Mesendoderm (in vitro differentiated cells): ENCODE results near the gene NEMP2.

Experiments used
- DNase-seq: peaks from one replicate; pipeline ENCODE4 v3.0.0; 2013
- H2AK5ac ChIP-seq: 2 replicates; pipeline ENCODE4 v1.6.1; 2013; ENCODE audit warnings: low read length, inconsistent platforms
- H2BK120ac ChIP-seq: 2 replicates; pipeline ENCODE4 v1.6.1; 2013; ENCODE audit warnings: low read depth, mild to moderate bottlenecking, low read length, moderate library complexity, mixed read lengths
- H2BK15ac ChIP-seq: replicated peaks from 2 replicates; pipeline ENCODE4 v1.6.1; 2013; ENCODE audit warnings: low read depth, mild to moderate bottlenecking, moderate library complexity
- H2BK5ac ChIP-seq: 2 replicates; pipeline ENCODE4 v1.6.1; 2013; ENCODE audit warnings: low read length, inconsistent platforms
- H3K18ac ChIP-seq: 2 replicates; pipeline ENCODE4 v1.6.1; 2013; ENCODE audit warnings: mild to moderate bottlenecking, low read length, mixed read lengths
- H3K23ac ChIP-seq: one replicate; pipeline ENCODE4 v1.6.1; 2013; ENCODE audit warnings: low read length
- H3K27ac ChIP-seq: 2 replicates; pipeline ENCODE4 v1.5.1; 2013; ENCODE audit warnings: low read depth, mild to moderate bottlenecking, inconsistent platforms, low read length, moderate library complexity
- H3K27me3 ChIP-seq: 2 replicates; pipeline ENCODE4 v1.6.1; 2013; ENCODE audit warnings: low read length, control low read depth, mild to moderate bottlenecking, inconsistent platforms; ENCODE audit not compliant: insufficient read depth, poor library complexity
- H3K36me3 ChIP-seq: 2 replicates; pipeline ENCODE4 v1.6.1; 2013; ENCODE audit warnings: low read length, inconsistent platforms; ENCODE audit not compliant: control insufficient read depth, insufficient read depth
- H3K4ac ChIP-seq: one replicate; pipeline ENCODE4 v1.6.1; 2013; ENCODE audit warnings: low read depth, mild to moderate bottlenecking, low read length, moderate library complexity
- H3K4me1 ChIP-seq: 2 replicates; pipeline ENCODE4 v1.6.1; 2013; ENCODE audit warnings: low read depth, low read length, inconsistent platforms; ENCODE audit not compliant: control insufficient read depth
- H3K4me2 ChIP-seq: 2 replicates; pipeline ENCODE4 v1.6.1; 2013; ENCODE audit warnings: low read length
- H3K4me3 ChIP-seq: 2 replicates; pipeline ENCODE4 v1.5.1; 2013; ENCODE audit warnings: mild to moderate bottlenecking, low read length
- H3K56ac ChIP-seq: one replicate; pipeline ENCODE4 v1.6.1; 2013; ENCODE audit warnings: low read length
- H3K79me1 ChIP-seq: 2 replicates; pipeline ENCODE4 v1.6.1; 2013; ENCODE audit warnings: low read length, inconsistent platforms
- H3K79me2 ChIP-seq: 2 replicates; pipeline ENCODE4 v1.6.1; 2013; ENCODE audit warnings: mild to moderate bottlenecking, low read length; ENCODE audit not compliant: control insufficient read depth, insufficient read depth
- H3K9ac ChIP-seq: 2 replicates; pipeline ENCODE4 v1.6.1; 2013; ENCODE audit warnings: low read length, inconsistent platforms
- H4K5ac ChIP-seq: one replicate; pipeline ENCODE4 v1.6.1; 2013; ENCODE audit warnings: low read length
- H4K8ac ChIP-seq: one replicate; pipeline ENCODE4 v1.6.1; 2013; ENCODE audit warnings: low read depth, mild to moderate bottlenecking, control low read depth, low read length, moderate library complexity
- WGBS: extraction: QIAGEN DNeasy Blood & Tissue Kit; methylation state at CpG from one replicate; pipeline ENCODE4 v1.1.7; 2013; ENCODE audit warnings: low lambda C conversion rate, missing lambda C conversion rate; ENCODE audit not compliant: insufficient coverage; ENCODE audit errors: extremely low coverage; 5-methylcytosine and 5-hydroxymethylcytosine counted together

The NEMP2 gene

DNA sequence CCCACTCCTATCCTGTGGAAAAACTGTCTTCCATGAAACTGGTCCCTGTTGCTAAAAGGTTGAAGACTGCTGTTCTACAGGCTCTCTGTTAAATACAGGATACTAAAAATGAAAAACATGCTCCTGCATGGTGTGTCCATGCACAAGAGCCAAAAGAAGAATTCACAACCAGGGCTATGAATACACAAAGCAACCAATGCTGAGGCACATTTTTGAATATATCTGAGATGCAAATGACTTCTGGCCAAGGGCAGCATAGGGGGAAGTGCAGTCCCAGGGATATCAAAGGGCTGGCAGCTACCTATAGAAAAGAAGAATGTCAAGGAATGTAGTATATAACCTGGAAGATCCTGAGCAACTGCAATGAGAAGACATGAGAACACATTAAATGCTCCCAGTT, 6.6 kb downstream of the NEMP2 start:
- no peak overlapping the region for H2AK5ac ChIP-seq
- no peak overlapping the region for H3K4ac ChIP-seq
- H3K9ac ChIP-seq, result no peak overlapping the region
- H4K8ac ChIP-seq, result no peak overlapping the region
- DNase-seq, result no peak
- H3K18ac ChIP-seq, result no peak overlapping the region
- no peak overlapping the region for H2BK15ac ChIP-seq
- no peak overlapping the region for H2BK5ac ChIP-seq
- no peak overlapping the region for H4K5ac ChIP-seq
- H3K79me1 ChIP-seq, result no peaks in the 10 kb centered on the region
- no peaks in the 10 kb centered on the region for H3K27me3 ChIP-seq
- H3K4me1 ChIP-seq, result peaks cover 3% of the 10 kb centered on the region
- H3K27ac ChIP-seq, result no peak overlapping the region
- no peak overlapping the region for H2BK120ac ChIP-seq
- H3K56ac ChIP-seq, result no peak overlapping the region
- H3K79me2 ChIP-seq, result no peaks in the 10 kb centered on the region
- H3K36me3 ChIP-seq, result no peaks in the 10 kb centered on the region
- no peak overlapping the region for H3K4me3 ChIP-seq
- H3K4me2 ChIP-seq, result no peak overlapping the region
- H3K23ac ChIP-seq, result no peak overlapping the region

DNA sequence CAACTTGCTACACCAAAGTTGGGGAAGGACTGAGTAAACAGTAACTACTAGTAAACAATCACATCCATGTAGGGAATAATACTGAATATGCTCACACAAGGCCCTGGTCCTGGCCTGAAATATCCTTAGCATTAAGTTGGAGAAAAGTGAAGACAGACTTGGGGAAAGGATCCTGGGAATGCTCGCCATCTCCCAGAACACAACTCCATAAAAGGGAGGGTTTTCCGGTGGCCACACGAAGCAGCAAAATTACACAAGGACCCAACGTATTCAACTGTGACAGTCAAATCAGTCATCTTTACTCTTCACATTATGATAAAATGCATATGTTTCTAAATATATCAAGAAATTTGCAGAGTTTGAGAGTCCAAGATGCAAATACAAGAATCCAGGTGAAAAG, 7.3 kb downstream of the NEMP2 start:
- Histone ChIP-seq H2BK120ac (no peak overlapping the region), H3K18ac (no peak overlapping the region), H2BK15ac (no peak overlapping the region), H2BK5ac (no peak overlapping the region), H3K79me2 (no peaks in the 10 kb centered on the region), H3K27me3 (no peaks in the 10 kb centered on the region), H2AK5ac (no peak overlapping the region), H4K5ac (no peak overlapping the region), H3K23ac (no peak overlapping the region), H3K4me3 (no peak overlapping the region), H3K27ac (no peak overlapping the region), H3K4me2 (no peak overlapping the region), H3K4ac (no peak overlapping the region), H3K4me1 (peaks cover 3% of the 10 kb centered on the region), H3K9ac (no peak overlapping the region), H3K79me1 (no peaks in the 10 kb centered on the region), H3K56ac (no peak overlapping the region), H3K36me3 (no peaks in the 10 kb centered on the region), H4K8ac (no peak overlapping the region)
- WGBS, result no CpG with 5 or more reads among the region's 4 CpGs
- DNase-seq, result no peak

DNA sequence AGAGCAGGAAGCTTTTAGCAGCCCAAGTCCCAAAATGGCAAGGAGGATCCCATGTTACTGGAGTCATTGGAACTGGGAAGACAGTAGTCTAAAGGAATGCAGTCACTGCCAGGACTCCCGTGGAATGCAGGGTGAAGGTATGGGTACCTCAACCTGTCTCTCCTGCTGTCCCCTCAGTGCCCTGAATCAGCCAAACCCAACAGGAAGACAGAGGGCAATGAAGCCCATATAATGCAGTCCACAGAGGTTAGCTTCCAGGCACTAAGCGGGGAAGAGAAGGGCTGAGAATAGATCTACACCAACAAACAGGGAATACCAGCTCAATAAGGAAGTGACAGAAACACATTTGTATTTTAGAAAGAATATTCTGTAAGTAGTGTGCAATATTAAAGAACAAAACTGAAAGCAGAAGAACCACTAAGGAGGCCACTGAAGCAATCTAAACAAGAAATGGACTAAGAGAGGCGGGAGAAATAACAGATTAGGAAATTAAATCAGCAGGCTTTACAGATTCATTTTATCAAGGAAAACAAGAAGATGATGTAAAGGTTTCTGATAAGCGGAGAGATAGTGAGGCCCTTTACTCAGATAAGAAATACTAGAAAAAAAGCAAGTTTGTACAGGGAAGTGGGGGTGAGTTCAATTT, 8.3 kb downstream of the NEMP2 start:
- Histone ChIP-seq H3K4me2 (no peak overlapping the region), H3K23ac (no peak overlapping the region), H3K27me3 (no peaks in the 10 kb centered on the region), H3K4me1 (peaks cover 3% of the 10 kb centered on the region), H2BK120ac (no peak overlapping the region), H3K79me2 (no peaks in the 10 kb centered on the region), H2AK5ac (no peak overlapping the region), H4K8ac (no peak overlapping the region), H3K9ac (no peak overlapping the region), H4K5ac (no peak overlapping the region), H3K4ac (no peak overlapping the region), H3K18ac (no peak overlapping the region), H3K27ac (no peak overlapping the region), H2BK15ac (no peak overlapping the region), H2BK5ac (no peak overlapping the region), H3K56ac (no peak overlapping the region), H3K36me3 (no peaks in the 10 kb centered on the region), H3K4me3 (no peak overlapping the region), H3K79me1 (no peaks in the 10 kb centered on the region)
- DNase-seq, result no peak
- WGBS, result no CpG with 5 or more reads among the region's 4 CpGs

DNA sequence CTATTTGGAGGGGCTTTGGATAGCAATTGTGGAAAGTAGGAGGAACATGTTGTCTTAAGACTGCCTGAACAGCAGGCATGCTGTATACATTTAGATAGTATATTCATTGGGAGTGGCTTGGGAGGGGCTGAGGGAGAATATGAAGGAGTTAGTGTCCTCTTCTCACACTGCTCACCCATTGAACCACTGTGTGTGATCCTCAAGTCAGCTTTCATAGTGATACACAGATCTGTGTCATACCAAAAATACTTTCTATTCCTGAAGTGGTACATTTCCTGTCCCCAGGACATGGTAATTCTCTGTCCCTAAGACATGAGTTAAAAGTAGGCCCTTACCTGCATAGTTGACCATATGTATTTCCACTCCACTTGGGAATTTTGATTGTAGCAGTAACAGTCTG, 9.6 kb downstream of the NEMP2 start:
- Histone ChIP-seq H3K79me1 (no peaks in the 10 kb centered on the region), H3K4me1 (peaks cover 3% of the 10 kb centered on the region), H3K4me3 (no peak overlapping the region), H3K36me3 (no peaks in the 10 kb centered on the region), H3K9ac (no peak overlapping the region), H3K27ac (no peak overlapping the region), H3K18ac (no peak overlapping the region), H3K27me3 (no peaks in the 10 kb centered on the region), H2BK15ac (no peak overlapping the region), H3K4ac (no peak overlapping the region), H2BK120ac (no peak overlapping the region), H3K4me2 (no peak overlapping the region), H3K23ac (no peak overlapping the region), H3K56ac (no peak overlapping the region), H2AK5ac (no peak overlapping the region), H4K5ac (no peak overlapping the region), H3K79me2 (no peaks in the 10 kb centered on the region), H2BK5ac (no peak overlapping the region), H4K8ac (no peak overlapping the region)
- DNase-seq, result no peak

DNA sequence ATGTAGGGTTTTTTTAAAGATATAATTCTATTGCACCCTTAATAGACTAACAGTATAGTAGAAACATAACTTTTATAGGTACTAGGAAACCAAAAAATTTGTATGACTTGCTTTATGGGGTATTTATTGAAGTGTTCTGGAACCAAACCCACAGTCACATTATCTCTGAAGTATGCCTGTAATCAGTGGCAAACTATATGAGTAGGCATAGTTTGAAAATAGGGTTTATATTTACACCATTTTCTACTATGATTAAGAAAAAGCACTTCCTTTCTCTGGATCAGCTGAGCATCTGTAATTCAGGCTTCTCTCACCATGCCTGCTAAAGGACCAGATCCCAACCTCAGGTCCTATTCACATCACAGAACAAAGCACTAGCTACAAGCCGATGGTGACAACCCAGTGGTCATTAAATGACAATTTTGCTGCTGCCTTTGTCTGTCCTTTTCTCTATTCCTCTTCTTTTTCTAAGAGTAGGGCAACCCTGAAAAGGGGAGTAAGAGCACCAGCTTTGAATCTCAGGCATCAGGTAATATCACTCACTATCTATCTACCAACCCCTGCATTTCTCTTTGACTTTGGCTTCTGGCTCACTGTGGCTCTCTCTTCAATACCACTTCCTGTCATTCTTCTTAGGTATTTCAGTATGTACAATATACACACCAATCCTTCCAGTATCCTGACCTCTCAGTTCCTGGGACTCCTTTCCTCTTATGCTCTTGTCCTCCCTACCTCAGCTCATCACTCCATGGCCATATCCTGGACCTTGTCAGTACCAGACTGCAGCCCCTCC, 14.4 kb downstream of the NEMP2 start:
- DNase-seq, result no peak
- no peaks in the 10 kb centered on the region for H3K79me1 ChIP-seq
- H3K27ac ChIP-seq, result no peak overlapping the region
- H3K4me1 ChIP-seq, result no peaks in the 10 kb centered on the region
- no peak overlapping the region for H3K4ac ChIP-seq
- H3K4me2 ChIP-seq, result no peak overlapping the region
- H3K9ac ChIP-seq, result no peak overlapping the region
- no peak overlapping the region for H2BK5ac ChIP-seq
- H2BK15ac ChIP-seq, result no peak overlapping the region
- H3K23ac ChIP-seq, result no peak overlapping the region
- no CpG with 5 or more reads among the region's 1 CpG for WGBS
- no peak overlapping the region for H4K8ac ChIP-seq
- H4K5ac ChIP-seq, result no peak overlapping the region
- H3K18ac ChIP-seq, result no peak overlapping the region
- no peaks in the 10 kb centered on the region for H3K79me2 ChIP-seq
- no peaks in the 10 kb centered on the region for H3K27me3 ChIP-seq
- H3K36me3 ChIP-seq, result no peaks in the 10 kb centered on the region
- H2BK120ac ChIP-seq, result no peak overlapping the region
- H3K56ac ChIP-seq, result no peak overlapping the region
- H3K4me3 ChIP-seq, result no peak overlapping the region
- no peak overlapping the region for H2AK5ac ChIP-seq

DNA sequence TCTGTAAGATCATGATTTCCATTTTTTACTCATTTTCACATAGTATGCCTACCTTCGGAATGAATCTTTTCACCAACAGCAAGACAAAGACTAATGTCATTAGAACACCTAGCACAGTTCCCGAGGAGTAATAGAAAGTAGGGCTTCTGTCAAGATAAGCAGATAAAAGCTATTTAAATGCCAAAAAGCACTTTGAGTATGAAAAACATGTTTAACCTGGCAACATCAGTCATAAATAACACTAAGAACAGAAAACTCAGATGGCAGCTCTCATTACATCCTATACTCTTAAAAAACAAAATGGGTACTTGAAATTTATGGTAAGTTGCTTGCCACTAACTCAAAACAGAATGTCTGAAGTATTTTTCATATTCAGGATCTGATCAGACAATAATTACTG, 17.1 kb downstream of the NEMP2 start:
- Histone ChIP-seq H2BK15ac (no peak overlapping the region), H3K9ac (no peak overlapping the region), H3K27ac (no peak overlapping the region), H3K18ac (no peak overlapping the region), H3K56ac (no peak overlapping the region), H3K27me3 (no peaks in the 10 kb centered on the region), H3K36me3 (no peaks in the 10 kb centered on the region), H3K4ac (no peak overlapping the region), H2AK5ac (no peak overlapping the region), H3K4me2 (no peak overlapping the region), H2BK5ac (no peak overlapping the region), H3K79me2 (no peaks in the 10 kb centered on the region), H4K5ac (no peak overlapping the region), H2BK120ac (no peak overlapping the region), H3K23ac (no peak overlapping the region), H3K79me1 (no peaks in the 10 kb centered on the region), H3K4me1 (no peaks in the 10 kb centered on the region), H4K8ac (no peak overlapping the region), H3K4me3 (no peak overlapping the region)
- no CpG with 5 or more reads among the region's 2 CpGs for WGBS
- DNase-seq, result no peak
